HepG2 (cell line): ENCODE measurements around the gene DOCK3. TPM values are rescaled to one million over a fixed set of nuclear protein-coding genes. Genes with fewer than 3 reads are reported as not detected.

ENCODE experiments used
- HNF4A ChIP-seq: sonication (generic); formaldehyde crosslinking; IDR thresholded peaks from 2 replicates; pipeline ENCODE4 v1.4.0; 2020; ENCODE audit warnings: missing genetic modification reagents
- HNRNPK ChIP-seq: fragments of 200-400 bp; formaldehyde crosslinking; IDR thresholded peaks from 2 replicates; pipeline ENCODE4 v1.6.1; 2018; ENCODE audit warnings: low read length, low read depth, moderate library complexity, mild to moderate bottlenecking; ENCODE audit not compliant: poor library complexity, severe bottlenecking
- IRX3 ChIP-seq: sonication (generic); formaldehyde crosslinking; IDR thresholded peaks from 2 replicates; pipeline ENCODE4 v1.8.1; 2023; ENCODE audit warnings: mild to moderate bottlenecking, low read depth, missing genetic modification reagents, borderline replicate concordance
- NFYB ChIP-seq: sonication (generic); formaldehyde crosslinking; IDR thresholded peaks from 2 replicates; pipeline ENCODE4 v1.4.0; 2020; ENCODE audit warnings: missing genetic modification reagents
- SP2 ChIP-seq: sonication (generic); formaldehyde crosslinking; IDR thresholded peaks from 2 replicates; pipeline ENCODE4 v1.5.1; 2020; ENCODE audit warnings: mild to moderate bottlenecking, missing genetic modification reagents
- ZBTB7B ChIP-seq: sonication (generic); formaldehyde crosslinking; IDR thresholded peaks from 2 replicates; pipeline ENCODE4 v1.4.0; 2020; ENCODE audit warnings: missing genetic modification reagents
- polyA plus RNA-seq, 8 experiments: library from polyadenylated mRNA; depleted of rRNA in 3 of 8; stranded (reverse) in 7 of 8; unstranded in 1 of 8; fragments of >200 nt; fragmentation: Illumina TruSeq in 4 of 8; extraction: Trizol in 4 of 8; gene quantifications; 2 replicates each; pipeline versions ENCODE4 v1.2.1 to v1.2.3, GENCODE V29; 2011 to 2016; ENCODE audit warnings: low read depth in 4 of 8, missing spikeins in 1 of 8, mixed read lengths in 1 of 8; ENCODE audit not compliant: insufficient read depth in 1 of 8
- total RNA-seq, 5 experiments: library from RNA; depleted of rRNA; stranded (reverse); fragments of >200 nt; fragmentation: Illumina TruSeq; extraction: Trizol; gene quantifications; 2 replicates each; pipeline ENCODE4 v1.2.3, GENCODE V29; 2016; ENCODE audit warnings: low read depth in 1 of 5
- TF ChIP-seq, protein P1 (sequence below), 2 experiments: sonication (generic) in 1 of 2; formaldehyde crosslinking in 1 of 2; IDR thresholded peaks; 2 replicates each; pipeline versions ENCODE4 v1.6.1 to v1.9.0; 2014 to 2022; ENCODE audit warnings: antibody characterized with exemption in 1 of 2, borderline replicate concordance in 1 of 2, inconsistent platforms in 1 of 2, low read depth in 1 of 2, missing genetic modification reagents in 1 of 2
- TF ChIP-seq, protein P2 (sequence below): sonication (generic); formaldehyde crosslinking; conservative IDR thresholded peaks from 2 replicates; pipeline ENCODE4 v1.4.0; 2020; ENCODE audit warnings: mild to moderate bottlenecking, missing genetic modification reagents, moderate library complexity
- TF ChIP-seq, protein P3 (sequence below): sonication (generic); formaldehyde crosslinking; IDR thresholded peaks from 2 replicates; pipeline ENCODE4 v1.5.0; 2020; ENCODE audit warnings: missing genetic modification reagents, mild to moderate bottlenecking, borderline replicate concordance
- TF ChIP-seq, protein P4 (sequence below): IDR thresholded peaks from 2 replicates; pipeline ENCODE4 v1.6.1; 2016; ENCODE audit warnings: missing genetic modification reagents, missing compliant biosample characterization
- TF ChIP-seq, protein P5 (sequence below): sonication (generic); formaldehyde crosslinking; IDR thresholded peaks from 2 replicates; pipeline ENCODE4 v1.4.0; 2020; ENCODE audit warnings: missing genetic modification reagents
- TF ChIP-seq, protein P6 (sequence below): sonication (generic); formaldehyde crosslinking; IDR thresholded peaks from 2 replicates; pipeline ENCODE4 v1.4.0; 2020; ENCODE audit warnings: missing genetic modification reagents, mild to moderate bottlenecking, borderline replicate concordance

The DOCK3 gene
- total and polyA plus RNA-seq, 2 of the 13 experiments (the other 11 are each of a cell fraction or from before 2014, with no cell fraction given) = not detected

DNA sequence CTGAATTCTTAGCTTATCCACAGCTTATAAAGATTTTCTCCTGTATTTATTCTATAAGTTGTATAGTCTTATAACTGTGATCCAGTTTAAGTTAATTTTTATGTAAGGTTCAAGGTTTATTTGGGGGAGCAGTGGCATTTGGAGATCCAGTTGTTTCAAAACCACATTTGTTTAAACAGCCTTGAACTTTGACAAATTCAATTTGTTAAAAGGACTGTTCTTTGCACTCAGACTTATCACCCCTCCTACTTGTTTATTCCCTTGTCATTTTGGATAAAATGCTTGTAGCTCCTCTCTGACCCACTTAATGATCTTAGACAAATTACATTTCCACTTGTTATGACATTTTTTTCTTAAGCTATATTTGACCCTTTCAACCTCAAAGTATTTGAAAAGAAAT, 327.8 kb downstream of the DOCK3 start (continued):
- TF ChIP-seq, protein P1, sequence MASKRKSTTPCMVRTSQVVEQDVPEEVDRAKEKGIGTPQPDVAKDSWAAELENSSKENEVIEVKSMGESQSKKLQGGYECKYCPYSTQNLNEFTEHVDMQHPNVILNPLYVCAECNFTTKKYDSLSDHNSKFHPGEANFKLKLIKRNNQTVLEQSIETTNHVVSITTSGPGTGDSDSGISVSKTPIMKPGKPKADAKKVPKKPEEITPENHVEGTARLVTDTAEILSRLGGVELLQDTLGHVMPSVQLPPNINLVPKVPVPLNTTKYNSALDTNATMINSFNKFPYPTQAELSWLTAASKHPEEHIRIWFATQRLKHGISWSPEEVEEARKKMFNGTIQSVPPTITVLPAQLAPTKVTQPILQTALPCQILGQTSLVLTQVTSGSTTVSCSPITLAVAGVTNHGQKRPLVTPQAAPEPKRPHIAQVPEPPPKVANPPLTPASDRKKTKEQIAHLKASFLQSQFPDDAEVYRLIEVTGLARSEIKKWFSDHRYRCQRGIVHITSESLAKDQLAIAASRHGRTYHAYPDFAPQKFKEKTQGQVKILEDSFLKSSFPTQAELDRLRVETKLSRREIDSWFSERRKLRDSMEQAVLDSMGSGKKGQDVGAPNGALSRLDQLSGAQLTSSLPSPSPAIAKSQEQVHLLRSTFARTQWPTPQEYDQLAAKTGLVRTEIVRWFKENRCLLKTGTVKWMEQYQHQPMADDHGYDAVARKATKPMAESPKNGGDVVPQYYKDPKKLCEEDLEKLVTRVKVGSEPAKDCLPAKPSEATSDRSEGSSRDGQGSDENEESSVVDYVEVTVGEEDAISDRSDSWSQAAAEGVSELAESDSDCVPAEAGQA (IDR thresholded peaks at IDR 0.05; ENCODE audit: low read depth) = no peak
- TF ChIP-seq, protein P1 (CRISPR knock-in tag; IDR thresholded peaks at IDR 0.05; ENCODE audit: borderline replicate concordance) = no peak
- TF ChIP-seq, protein P2, sequence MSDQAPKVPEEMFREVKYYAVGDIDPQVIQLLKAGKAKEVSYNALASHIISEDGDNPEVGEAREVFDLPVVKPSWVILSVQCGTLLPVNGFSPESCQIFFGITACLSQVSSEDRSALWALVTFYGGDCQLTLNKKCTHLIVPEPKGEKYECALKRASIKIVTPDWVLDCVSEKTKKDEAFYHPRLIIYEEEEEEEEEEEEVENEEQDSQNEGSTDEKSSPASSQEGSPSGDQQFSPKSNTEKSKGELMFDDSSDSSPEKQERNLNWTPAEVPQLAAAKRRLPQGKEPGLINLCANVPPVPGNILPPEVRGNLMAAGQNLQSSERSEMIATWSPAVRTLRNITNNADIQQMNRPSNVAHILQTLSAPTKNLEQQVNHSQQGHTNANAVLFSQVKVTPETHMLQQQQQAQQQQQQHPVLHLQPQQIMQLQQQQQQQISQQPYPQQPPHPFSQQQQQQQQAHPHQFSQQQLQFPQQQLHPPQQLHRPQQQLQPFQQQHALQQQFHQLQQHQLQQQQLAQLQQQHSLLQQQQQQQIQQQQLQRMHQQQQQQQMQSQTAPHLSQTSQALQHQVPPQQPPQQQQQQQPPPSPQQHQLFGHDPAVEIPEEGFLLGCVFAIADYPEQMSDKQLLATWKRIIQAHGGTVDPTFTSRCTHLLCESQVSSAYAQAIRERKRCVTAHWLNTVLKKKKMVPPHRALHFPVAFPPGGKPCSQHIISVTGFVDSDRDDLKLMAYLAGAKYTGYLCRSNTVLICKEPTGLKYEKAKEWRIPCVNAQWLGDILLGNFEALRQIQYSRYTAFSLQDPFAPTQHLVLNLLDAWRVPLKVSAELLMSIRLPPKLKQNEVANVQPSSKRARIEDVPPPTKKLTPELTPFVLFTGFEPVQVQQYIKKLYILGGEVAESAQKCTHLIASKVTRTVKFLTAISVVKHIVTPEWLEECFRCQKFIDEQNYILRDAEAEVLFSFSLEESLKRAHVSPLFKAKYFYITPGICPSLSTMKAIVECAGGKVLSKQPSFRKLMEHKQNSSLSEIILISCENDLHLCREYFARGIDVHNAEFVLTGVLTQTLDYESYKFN (CRISPR knock-in tag) = peak; percentile 86
- TF ChIP-seq, protein P3, sequence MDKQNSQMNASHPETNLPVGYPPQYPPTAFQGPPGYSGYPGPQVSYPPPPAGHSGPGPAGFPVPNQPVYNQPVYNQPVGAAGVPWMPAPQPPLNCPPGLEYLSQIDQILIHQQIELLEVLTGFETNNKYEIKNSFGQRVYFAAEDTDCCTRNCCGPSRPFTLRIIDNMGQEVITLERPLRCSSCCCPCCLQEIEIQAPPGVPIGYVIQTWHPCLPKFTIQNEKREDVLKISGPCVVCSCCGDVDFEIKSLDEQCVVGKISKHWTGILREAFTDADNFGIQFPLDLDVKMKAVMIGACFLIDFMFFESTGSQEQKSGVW (CRISPR knock-in tag) = no peak
- TF ChIP-seq, protein P4, sequence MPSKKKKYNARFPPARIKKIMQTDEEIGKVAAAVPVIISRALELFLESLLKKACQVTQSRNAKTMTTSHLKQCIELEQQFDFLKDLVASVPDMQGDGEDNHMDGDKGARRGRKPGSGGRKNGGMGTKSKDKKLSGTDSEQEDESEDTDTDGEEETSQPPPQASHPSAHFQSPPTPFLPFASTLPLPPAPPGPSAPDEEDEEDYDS (CRISPR knock-in tag) = no peak
- TF ChIP-seq SP2 (CRISPR knock-in tag) (no peak), ZBTB7B (CRISPR knock-in tag) (no peak), NFYB (CRISPR knock-in tag) (no peak), IRX3 (CRISPR knock-in tag) (no peak), HNF4A (peak; percentile 90), HNRNPK (no peak)
- TF ChIP-seq, protein P5, sequence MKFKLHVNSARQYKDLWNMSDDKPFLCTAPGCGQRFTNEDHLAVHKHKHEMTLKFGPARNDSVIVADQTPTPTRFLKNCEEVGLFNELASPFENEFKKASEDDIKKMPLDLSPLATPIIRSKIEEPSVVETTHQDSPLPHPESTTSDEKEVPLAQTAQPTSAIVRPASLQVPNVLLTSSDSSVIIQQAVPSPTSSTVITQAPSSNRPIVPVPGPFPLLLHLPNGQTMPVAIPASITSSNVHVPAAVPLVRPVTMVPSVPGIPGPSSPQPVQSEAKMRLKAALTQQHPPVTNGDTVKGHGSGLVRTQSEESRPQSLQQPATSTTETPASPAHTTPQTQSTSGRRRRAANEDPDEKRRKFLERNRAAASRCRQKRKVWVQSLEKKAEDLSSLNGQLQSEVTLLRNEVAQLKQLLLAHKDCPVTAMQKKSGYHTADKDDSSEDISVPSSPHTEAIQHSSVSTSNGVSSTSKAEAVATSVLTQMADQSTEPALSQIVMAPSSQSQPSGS (CRISPR knock-in tag) = no peak
- TF ChIP-seq, protein P6, sequence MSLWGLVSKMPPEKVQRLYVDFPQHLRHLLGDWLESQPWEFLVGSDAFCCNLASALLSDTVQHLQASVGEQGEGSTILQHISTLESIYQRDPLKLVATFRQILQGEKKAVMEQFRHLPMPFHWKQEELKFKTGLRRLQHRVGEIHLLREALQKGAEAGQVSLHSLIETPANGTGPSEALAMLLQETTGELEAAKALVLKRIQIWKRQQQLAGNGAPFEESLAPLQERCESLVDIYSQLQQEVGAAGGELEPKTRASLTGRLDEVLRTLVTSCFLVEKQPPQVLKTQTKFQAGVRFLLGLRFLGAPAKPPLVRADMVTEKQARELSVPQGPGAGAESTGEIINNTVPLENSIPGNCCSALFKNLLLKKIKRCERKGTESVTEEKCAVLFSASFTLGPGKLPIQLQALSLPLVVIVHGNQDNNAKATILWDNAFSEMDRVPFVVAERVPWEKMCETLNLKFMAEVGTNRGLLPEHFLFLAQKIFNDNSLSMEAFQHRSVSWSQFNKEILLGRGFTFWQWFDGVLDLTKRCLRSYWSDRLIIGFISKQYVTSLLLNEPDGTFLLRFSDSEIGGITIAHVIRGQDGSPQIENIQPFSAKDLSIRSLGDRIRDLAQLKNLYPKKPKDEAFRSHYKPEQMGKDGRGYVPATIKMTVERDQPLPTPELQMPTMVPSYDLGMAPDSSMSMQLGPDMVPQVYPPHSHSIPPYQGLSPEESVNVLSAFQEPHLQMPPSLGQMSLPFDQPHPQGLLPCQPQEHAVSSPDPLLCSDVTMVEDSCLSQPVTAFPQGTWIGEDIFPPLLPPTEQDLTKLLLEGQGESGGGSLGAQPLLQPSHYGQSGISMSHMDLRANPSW (CRISPR knock-in tag) = no peak
